Skeletal muscle tissue (tissue), 4 donors: ENCODE results near the gene UBE2E1. TPM values are rescaled to one million over a fixed set of nuclear protein-coding genes. Genes with fewer than 3 reads are reported as not detected.
A peak's percentile ranks its signal among the peaks of the same experiment; 100 is the strongest.

Source experiments
- H3K27ac ChIP-seq: one replicate; pipeline ENCODE4 v1.7.0; 2013; ENCODE audit warnings: mild to moderate bottlenecking, low read depth, low read length, inconsistent platforms
- H3K27me3 ChIP-seq, 3 donors: one replicate each; pipeline ENCODE4 v1.7.0; 2013; ENCODE audit warnings: low read length in 3 of 3; ENCODE audit not compliant: control insufficient read depth in 3 of 3, insufficient read depth in 3 of 3
- H3K36me3 ChIP-seq, 3 donors: one replicate each; pipeline ENCODE4 v1.7.0; 2013; ENCODE audit warnings: low read length in 3 of 3; ENCODE audit not compliant: control insufficient read depth in 3 of 3, insufficient read depth in 3 of 3
- H3K4me1 ChIP-seq, 3 donors: one replicate each; pipeline ENCODE4 v1.7.0; 2013; ENCODE audit warnings: low read length in 3 of 3, mild to moderate bottlenecking in 3 of 3; ENCODE audit not compliant: control insufficient read depth in 3 of 3, insufficient read depth in 3 of 3
- H3K4me3 ChIP-seq, 3 donors: one replicate each; pipeline ENCODE4 v1.7.0; 2013; ENCODE audit warnings: low read length in 3 of 3
- H3K9ac ChIP-seq, 3 donors: one replicate each; pipeline ENCODE4 v1.7.0; 2013; ENCODE audit warnings: low read length in 3 of 3, mild to moderate bottlenecking in 3 of 3, moderate library complexity in 2 of 3, low read depth in 1 of 3
- H3K9me3 ChIP-seq, 3 donors: one replicate each; pipeline ENCODE4 v1.7.0; 2013; ENCODE audit warnings: low read length in 3 of 3; ENCODE audit not compliant: control insufficient read depth in 3 of 3
- total RNA-seq: library from RNA; depleted of rRNA; stranded (reverse); fragments of >200 nt; gene quantifications from one replicate; pipeline ENCODE4 v1.2.3, GENCODE V29; 2014
- donor health status: Osteomylitis.

UBE2E1 gene
- total RNA-seq, 1 donor from 2014 or later = 83.0 TPM

- no peak overlapping the region for H3K27ac ChIP-seq
- H3K27me3 ChIP-seq = no peaks in the 10 kb centered on the region
- H3K9me3 ChIP-seq = no peaks in the 10 kb centered on the region
- no peak overlapping the region for H3K4me3 ChIP-seq
- peaks cover 0 to under 1% (median 0%) of the 10 kb centered on the region in 3 donors for H3K4me1 ChIP-seq
- no peaks in the 10 kb centered on the region for H3K36me3 ChIP-seq
- no peak overlapping the region for H3K9ac ChIP-seq
Observed at GRCh38 chr3:23767546-23767945, 38.2 kb upstream of the UBE2E1 start.

- H3K9me3 ChIP-seq = no peaks in the 10 kb centered on the region
- H3K27ac ChIP-seq = no peak overlapping the region
Observed at GRCh38 chr3:23775254-23775909, 30.4 kb upstream of the UBE2E1 start.

GRCh38 chr3:23776352-23776891, 29.3 kb upstream of the UBE2E1 start:
- H3K9ac ChIP-seq = no peak overlapping the region
- H3K27ac ChIP-seq = peak overlapping the region; percentile 74
- no peaks in the 10 kb centered on the region for H3K36me3 ChIP-seq
- peaks cover 4 to 10% (median 8%) of the 10 kb centered on the region in 3 donors for H3K4me1 ChIP-seq
- no peaks in the 10 kb centered on the region for H3K9me3 ChIP-seq
- H3K4me3 ChIP-seq = peak overlapping the region in 1 of 3 donors; percentile 5
- H3K27me3 ChIP-seq = no peaks in the 10 kb centered on the region

More at GRCh38 chr3:23775254-23775909, 30.4 kb upstream of the UBE2E1 start:
- H3K9ac ChIP-seq = no peak overlapping the region
- H3K36me3 ChIP-seq = no peaks in the 10 kb centered on the region
- H3K4me1 ChIP-seq = peaks cover 4 to 10% (median 8%) of the 10 kb centered on the region in 3 donors
- H3K27me3 ChIP-seq = no peaks in the 10 kb centered on the region
- H3K4me3 ChIP-seq = no peak overlapping the region

DNA sequence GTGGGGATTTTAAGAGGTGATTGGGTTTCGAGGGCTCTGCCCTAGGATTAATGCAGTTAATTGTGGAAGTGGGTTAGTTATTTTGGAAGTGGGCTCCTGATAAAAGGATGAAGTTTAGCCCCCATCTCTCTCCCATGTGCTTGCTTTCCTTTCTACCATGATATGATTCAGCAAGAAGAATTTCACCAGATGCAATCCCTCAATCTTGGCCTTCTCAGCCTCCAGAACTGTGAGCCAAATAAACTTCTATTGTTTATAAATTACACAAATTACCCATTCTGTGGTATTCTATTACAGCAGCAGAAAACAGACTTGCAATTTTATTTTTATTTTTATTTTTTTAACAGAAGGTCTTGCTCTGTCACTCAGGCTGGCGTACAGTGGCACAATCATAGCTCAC, 27.3 kb upstream of the UBE2E1 start:
- no peaks in the 10 kb centered on the region for H3K36me3 ChIP-seq
- no peaks in the 10 kb centered on the region for H3K27me3 ChIP-seq
- peaks cover 4 to 10% (median 8%) of the 10 kb centered on the region in 3 donors for H3K4me1 ChIP-seq

DNA sequence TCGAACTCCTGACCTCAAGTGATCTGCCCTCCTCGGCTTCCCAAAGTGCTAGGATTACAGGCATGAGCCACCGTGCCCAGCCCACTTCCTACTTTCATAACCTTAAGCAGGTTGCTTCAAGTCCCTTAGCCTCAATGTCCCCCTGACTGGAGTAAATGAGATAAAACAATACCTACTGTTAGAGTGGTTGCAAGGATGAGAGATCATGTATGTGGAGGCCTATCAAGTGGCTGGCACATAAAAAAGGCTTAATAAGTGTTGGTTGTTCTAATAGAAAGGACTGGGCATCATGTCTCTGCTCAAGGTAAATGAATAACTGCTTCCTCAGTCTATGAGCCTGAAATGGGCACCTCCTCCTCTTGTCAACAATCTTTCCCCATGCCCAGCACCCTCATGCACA, 25.9 kb upstream of the UBE2E1 start:
- peaks cover 4 to 10% (median 8%) of the 10 kb centered on the region in 3 donors for H3K4me1 ChIP-seq
- no peaks in the 10 kb centered on the region for H3K36me3 ChIP-seq
- no peaks in the 10 kb centered on the region for H3K9me3 ChIP-seq
- H3K27me3 ChIP-seq = no peaks in the 10 kb centered on the region
- no peak overlapping the region for H3K9ac ChIP-seq
- H3K27ac ChIP-seq = no peak overlapping the region
- no peak overlapping the region for H3K4me3 ChIP-seq

More for the DNA sequence above, 27.3 kb upstream of the UBE2E1 start:
- no peak overlapping the region for H3K4me3 ChIP-seq
- H3K9ac ChIP-seq = no peak overlapping the region
- H3K9me3 ChIP-seq = no peaks in the 10 kb centered on the region
- H3K27ac ChIP-seq = no peak overlapping the region

- Histone ChIP-seq H3K27ac (no peak overlapping the region), H3K9me3 (no peaks in the 10 kb centered on the region), H3K27me3 (no peaks in the 10 kb centered on the region), H3K36me3 (no peaks in the 10 kb centered on the region), H3K4me1 (peaks cover 4 to 8% (median 6%) of the 10 kb centered on the region in 3 donors), H3K9ac (no peak overlapping the region), H3K4me3 (no peak overlapping the region)
Observed at GRCh38 chr3:23781051-23781450, 24.7 kb upstream of the UBE2E1 start.

GRCh38 chr3:23781871-23782270, 23.9 kb upstream of the UBE2E1 start:
- no peak overlapping the region for H3K4me3 ChIP-seq
- H3K36me3 ChIP-seq = no peaks in the 10 kb centered on the region
- H3K9me3 ChIP-seq = no peaks in the 10 kb centered on the region
- no peaks in the 10 kb centered on the region for H3K27me3 ChIP-seq
- peaks cover 0 to 4% (median 0%) of the 10 kb centered on the region in 3 donors for H3K4me1 ChIP-seq
- no peak overlapping the region for H3K9ac ChIP-seq
- no peak overlapping the region for H3K27ac ChIP-seq

GRCh38 chr3:23785097-23785645, 20.6 kb upstream of the UBE2E1 start:
- H3K36me3 ChIP-seq = no peaks in the 10 kb centered on the region
- no peak overlapping the region for H3K9ac ChIP-seq
- H3K4me1 ChIP-seq = no peaks in the 10 kb centered on the region
- H3K4me3 ChIP-seq = no peak overlapping the region
- no peaks in the 10 kb centered on the region for H3K9me3 ChIP-seq
- H3K27me3 ChIP-seq = no peaks in the 10 kb centered on the region
- H3K27ac ChIP-seq = no peak overlapping the region

GRCh38 chr3:23785882-23786281, 19.9 kb upstream of the UBE2E1 start:
- Histone ChIP-seq H3K4me1 (no peaks in the 10 kb centered on the region), H3K27ac (no peak overlapping the region), H3K27me3 (no peaks in the 10 kb centered on the region), H3K9me3 (no peaks in the 10 kb centered on the region), H3K36me3 (no peaks in the 10 kb centered on the region), H3K4me3 (no peak overlapping the region), H3K9ac (no peak overlapping the region)

DNA sequence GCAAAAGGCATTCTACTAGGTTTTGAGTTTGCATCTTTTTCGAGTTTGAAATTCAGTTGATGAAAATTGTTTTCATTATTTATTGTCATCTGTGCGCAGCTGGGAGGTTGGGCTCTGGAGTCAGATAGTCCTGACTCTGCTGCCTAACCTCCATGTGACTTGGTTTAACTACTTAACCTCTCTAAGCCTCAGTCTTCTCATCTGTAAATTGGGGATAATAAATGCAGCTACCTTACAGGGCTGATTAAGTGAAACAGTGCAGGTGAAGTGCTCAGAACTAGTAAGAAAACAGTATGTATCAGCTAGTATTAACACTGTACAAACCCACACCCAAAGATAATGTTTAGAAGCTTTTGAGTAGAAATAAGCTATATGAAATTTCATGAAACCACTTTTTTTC, 14.1 kb upstream of the UBE2E1 start:
- Histone ChIP-seq H3K4me1 (no peaks in the 10 kb centered on the region), H3K27ac (no peak overlapping the region), H3K9ac (no peak overlapping the region), H3K4me3 (no peak overlapping the region), H3K27me3 (no peaks in the 10 kb centered on the region), H3K9me3 (no peaks in the 10 kb centered on the region), H3K36me3 (no peaks in the 10 kb centered on the region)
